Measurements from ENCODE around the gene TENT4B.

- TF ChIP-seq EP300 (IDR thresholded peaks at IDR 0.05; ENCODE audit: borderline replicate concordance): no peak
- no peak for TF ChIP-seq RAD21 (IDR thresholded peaks at IDR 0.05; ENCODE audit: low read depth)
- no peak for TF ChIP-seq YY1 (IDR thresholded peaks at IDR 0.05; ENCODE audit: low read depth)
- no peak for TF ChIP-seq CEBPB (IDR thresholded peaks at IDR 0.05)
- no peak for TF ChIP-seq TCF12 (IDR thresholded peaks at IDR 0.05; ENCODE audit: low read depth)
- TF ChIP-seq REST (IDR thresholded peaks at IDR 0.05; ENCODE audit: low read depth): no peak
- TF ChIP-seq EGR1 (IDR thresholded peaks at IDR 0.05): no peak; the same call in 1 of the 2 replicates
- TF ChIP-seq USF1 (IDR thresholded peaks at IDR 0.05): no peak
Observed at GRCh38 chr16:50244504-50245416, 91.7 kb downstream of the TENT4B start.
